NAMALWA (cell line): ENCODE measurements around the gene HTRA2.
A peak's percentile ranks its signal among the peaks of the same experiment; 100 is the strongest.
"Not testable (repeated sequence)": the region's sequence is repeated elsewhere in the genome, so short reads cannot be mapped to it uniquely, and the experiment has no call there.

ENCODE experiments used
- DNase-seq: peaks from one replicate; pipeline ENCODE4 v3.0.0-alpha.2; 2015; ENCODE audit warnings: low spot score

The HTRA2 gene

GRCh38 chr2:74529357-74530238 is at the start of gene HTRA2, which contains the start of gene AUP1:
HTRA2 (plus strand) TSS chr2:74529933; CDS start chr2:74530007, 74 bp downstream.
AUP1 (minus strand) TSS chr2:74529706; CDS start chr2:74529629, 77 bp downstream.
- DNase-seq = peak; percentile 96

- no peak for DNase-seq
Measured at GRCh38 chr2:74481431-74481830, 48.3 kb upstream of the HTRA2 start.

GRCh38 chr2:74481961-74482800 is 47.6 kb upstream of the HTRA2 start:
- peak; percentile 65 for DNase-seq

DNA sequence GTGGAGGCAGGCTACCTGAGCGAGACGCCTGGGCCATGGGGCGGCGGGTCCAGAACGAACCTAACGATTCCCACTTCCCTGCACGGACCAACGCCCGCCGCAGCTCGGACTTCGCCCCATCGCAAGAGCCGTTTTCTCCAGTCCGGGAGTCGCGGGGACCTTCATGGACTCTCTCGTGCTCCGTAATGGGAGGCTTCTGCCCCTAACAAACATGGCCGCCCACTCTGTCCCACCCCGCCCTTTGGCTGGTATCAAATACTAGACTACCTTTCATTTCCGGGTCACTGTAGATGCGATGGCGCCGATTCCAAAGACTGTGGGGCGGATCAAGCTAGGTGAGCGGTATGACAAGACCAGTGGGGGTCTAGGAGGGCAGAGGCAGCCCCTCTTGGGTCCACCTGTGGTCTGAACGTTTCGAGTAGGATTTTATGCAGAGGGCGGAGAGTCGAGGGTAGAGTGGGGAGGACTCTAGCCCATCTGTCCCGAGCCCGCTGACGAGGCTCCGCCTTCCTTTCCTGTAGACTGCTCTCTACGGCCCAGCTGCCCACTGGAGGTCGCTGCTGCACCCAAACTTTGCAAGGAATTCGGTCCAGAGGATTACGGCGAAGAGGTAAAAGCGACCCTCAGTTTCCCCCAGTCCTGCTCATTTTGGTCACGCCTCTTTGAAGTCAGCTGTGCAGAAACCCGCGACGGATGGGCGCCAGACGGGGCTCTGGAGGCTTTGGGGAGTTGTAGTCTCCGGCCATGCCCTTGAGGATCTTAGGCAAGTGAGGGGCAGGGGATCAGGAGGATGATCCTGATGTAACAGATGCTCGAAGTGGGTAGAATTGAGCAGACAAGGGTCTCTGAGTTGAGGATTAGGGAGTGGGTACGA is 46.7 kb upstream of the HTRA2 start, which contains the start of the genes CCDC142 and TTC31:
TSS of gene CCDC142 (minus strand) at position 198 of the 874 bp plus-strand sequence. CDS start at position 37, 161 bp downstream.
TSS of gene TTC31 (plus strand) at position 281 of the 874 bp plus-strand sequence. CDS start at position 296, 15 bp downstream.
- DNase-seq = peak; percentile 95

DNA sequence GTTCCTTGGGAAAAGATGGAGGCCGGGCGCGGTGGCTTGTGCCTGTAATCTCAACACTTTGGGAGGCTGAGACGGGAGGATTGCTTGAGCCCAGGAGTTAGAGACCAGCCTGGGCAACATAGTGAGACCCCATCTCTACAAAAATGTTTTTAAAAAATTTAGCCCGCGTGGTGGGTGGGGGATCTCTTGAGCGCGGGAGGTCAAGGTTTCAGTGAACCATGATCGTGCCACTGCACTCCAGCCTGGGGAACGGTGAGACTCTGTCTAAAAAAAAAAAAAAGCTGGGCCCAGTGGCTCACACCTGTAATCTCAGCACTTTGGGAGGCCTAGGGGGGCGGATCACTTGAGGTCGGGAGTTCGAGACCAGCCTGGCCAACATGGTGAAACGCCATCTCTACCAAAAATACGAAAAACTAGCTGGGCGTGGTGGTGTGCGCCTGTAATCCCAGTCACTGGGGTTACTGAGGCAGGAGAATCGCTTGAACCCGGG is 46.0 kb upstream of the HTRA2 start:
- DNase-seq = not testable (repeated sequence)

DNA sequence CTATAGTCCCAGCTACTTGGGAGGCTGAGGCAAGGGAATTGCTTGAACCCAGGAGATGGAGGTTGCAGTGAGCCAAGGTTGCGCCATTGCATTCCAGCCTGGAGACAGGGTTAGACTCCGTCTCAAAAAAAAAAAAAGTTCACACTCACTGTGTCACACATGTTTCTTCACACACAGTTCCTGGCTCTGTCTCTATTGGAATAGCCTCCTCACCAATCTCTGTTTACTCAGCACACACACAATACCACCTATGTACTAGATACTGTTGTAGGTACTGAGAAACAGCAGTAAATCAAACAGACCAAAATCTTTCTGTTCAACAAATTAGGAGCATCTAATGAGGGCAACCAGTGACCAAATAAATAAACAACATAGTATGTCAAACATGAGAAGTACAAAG is 43.6 kb upstream of the HTRA2 start:
- DNase-seq = no peak

- DNase-seq = no peak
Measured at GRCh38 chr2:74488643-74489481, 40.9 kb upstream of the HTRA2 start.

GRCh38 chr2:74489906-74490305 is 39.8 kb upstream of the HTRA2 start:
- no peak for DNase-seq

- no peak for DNase-seq
Measured at GRCh38 chr2:74491648-74492544, 37.8 kb upstream of the HTRA2 start.

- no peak for DNase-seq
Measured at GRCh38 chr2:74493546-74493945, 36.2 kb upstream of the HTRA2 start.

GRCh38 chr2:74495440-74495839 is 34.3 kb upstream of the HTRA2 start:
- DNase-seq = no peak

GRCh38 chr2:74496997-74497776 is 32.5 kb upstream of the HTRA2 start:
- no peak for DNase-seq

DNA sequence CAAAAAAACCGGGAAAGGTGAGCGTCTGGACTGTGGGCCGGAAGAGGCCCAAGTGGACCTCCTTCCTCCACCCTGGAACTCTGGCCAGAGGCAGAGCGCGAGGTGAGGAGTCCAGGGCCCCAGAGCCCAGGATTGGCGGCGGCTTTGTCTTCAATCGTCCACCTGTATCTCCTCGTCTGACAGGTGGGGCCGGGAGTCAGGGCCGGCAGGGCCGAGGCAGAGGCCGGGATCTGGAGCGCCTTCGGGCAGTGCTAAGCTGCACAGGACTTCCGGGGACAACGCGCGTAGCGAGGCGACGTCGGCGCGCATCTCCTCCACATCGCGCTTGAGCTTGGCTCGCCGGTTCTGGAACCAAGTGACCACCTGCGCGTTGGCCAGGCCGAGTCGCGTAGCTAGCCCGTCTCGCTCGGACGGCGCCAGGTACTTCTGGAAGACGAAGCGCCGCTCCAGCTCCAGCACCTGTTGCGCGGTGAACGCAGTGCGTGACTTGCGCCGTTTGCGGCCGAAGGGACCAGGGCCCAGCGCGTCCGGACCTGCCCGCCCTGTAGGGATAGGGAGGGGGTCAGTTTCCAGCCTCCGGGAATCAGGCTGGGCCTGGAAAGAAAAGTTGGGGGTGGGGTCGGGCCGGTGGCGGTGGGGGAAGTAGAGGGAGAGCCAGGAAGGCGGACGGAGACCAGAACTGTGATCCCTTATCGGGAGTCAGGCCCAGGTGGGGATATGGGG is 31.8 kb upstream of the HTRA2 start:
- DNase-seq = no peak

DNA sequence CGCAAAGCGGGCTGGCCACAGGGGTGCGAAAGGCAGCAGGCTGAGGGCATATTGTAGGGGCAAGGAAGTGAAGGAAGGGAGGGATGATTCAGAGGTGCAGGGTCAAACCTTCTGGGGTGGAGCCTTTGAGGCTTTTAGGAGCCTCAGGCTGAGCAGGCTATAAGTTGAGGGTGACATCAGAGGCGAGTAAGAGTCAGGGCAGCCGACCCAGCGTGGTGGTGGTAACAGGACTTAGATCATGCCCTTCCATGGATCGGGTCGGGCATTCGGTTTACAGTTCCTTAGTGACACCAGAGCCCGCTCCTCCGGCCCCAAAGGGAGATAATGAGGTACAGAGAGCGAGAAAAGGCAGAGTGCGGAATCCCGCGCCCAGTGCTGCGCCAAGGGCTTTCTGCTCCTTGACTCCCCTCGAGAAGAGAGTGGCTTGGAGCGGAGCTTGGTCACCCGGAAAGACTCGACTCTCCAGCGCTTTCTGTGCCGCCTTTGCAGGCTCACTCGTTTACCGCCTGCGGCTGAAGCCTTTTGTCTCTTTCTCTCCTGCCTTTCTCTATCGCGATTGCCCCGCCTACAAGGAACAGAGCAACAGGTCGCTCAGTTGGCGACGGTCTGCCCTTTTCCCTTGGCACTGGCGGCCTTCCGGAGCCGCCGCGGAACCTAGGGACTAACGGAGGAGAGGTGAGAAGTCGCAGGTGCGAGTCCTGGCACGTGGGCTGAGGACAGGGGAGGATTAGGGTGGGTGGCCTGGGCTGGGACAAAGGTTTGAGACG is 31.1 kb upstream of the HTRA2 start:
- DNase-seq = no peak

DNA sequence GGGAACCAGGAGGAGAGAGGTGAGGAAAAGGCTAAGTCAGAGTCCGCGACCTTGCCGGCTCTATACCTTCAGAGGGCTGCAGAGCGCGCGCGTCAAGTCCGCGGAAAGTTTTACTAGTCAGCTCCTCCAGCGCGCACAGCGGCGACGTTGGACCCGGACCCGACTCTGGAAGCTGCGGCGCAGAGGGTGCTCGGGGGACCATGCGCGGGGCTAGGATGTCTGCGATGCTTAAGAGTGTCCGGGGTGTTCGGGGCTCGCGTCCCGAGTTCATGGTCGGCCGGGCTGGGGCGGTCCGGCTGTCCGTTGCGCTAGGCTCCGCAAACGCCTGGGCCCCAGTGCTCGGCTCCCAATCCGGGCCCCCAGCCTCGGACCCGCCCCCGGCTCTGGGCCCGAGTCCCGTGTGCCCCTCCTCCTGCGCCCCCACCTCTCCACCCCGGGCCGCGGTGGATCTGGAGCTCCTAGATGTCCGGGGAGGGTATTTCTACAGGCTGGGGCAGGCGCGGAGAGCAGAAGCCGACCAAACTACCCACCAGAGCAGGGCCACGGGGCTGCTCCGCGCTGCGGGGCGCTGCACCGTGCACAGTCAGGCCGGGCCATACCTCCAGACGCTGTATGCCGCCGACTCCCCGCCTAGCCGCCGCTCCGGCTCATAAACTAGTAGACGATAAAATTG is 30.3 kb upstream of the HTRA2 start, which contains the start of gene LBX2:
TSS of gene LBX2 (minus strand) at position 337 of the 673 bp plus-strand sequence. CDS start at position 271, 66 bp downstream.
- no peak for DNase-seq

GRCh38 chr2:74499940-74500577 is 29.7 kb upstream of the HTRA2 start:
- no peak for DNase-seq
